GM10266 (cell line): ENCODE measurements around the gene KREMEN2.

ENCODE experiments used
- DNase-seq: peaks from one replicate; pipeline ENCODE4 v3.0.0; 2012; ENCODE audit errors: extremely low spot score
- CTCF ChIP-seq: IDR thresholded peaks from 2 replicates; pipeline ENCODE4 v1.5.1; 2012; ENCODE audit warnings: mild to moderate bottlenecking, low read depth; ENCODE audit not compliant: control insufficient read depth, insufficient read depth; ENCODE audit errors: missing control alignments

KREMEN2 gene

GRCh38 chr16:2971985-2972784 lies 8.1 kb downstream of the KREMEN2 start:
- no peak for DNase-seq
- no peak for TF ChIP-seq CTCF

- no peak for DNase-seq
- no peak for TF ChIP-seq CTCF
These were observed 9.0 kb downstream of the KREMEN2 start for GRCh38 chr16:2973093-2973492.

GRCh38 chr16:2973605-2974318 lies 9.7 kb downstream of the KREMEN2 start:
- TF ChIP-seq CTCF = no peak
- no peak for DNase-seq

- DNase-seq = no peak
- TF ChIP-seq CTCF = no peak
These were observed 10.4 kb downstream of the KREMEN2 start for GRCh38 chr16:2974319-2975056.

- no peak for TF ChIP-seq CTCF
- DNase-seq = no peak
These were observed 11.2 kb downstream of the KREMEN2 start for GRCh38 chr16:2975161-2975795.

- no peak for DNase-seq
- TF ChIP-seq CTCF = no peak
These were observed 12.1 kb downstream of the KREMEN2 start for GRCh38 chr16:2976201-2976600.
